Keratinocyte (primary cell): ENCODE results near the gene GMCL1. TPM values are rescaled to one million over a fixed set of nuclear protein-coding genes. Genes with fewer than 3 reads are reported as not detected.

Experiments
- DNase-seq: peaks from one replicate; pipeline ENCODE4 v3.0.0-alpha.2; 2011; ENCODE audit warnings: low read depth, missing footprints, low spot score
- FAIRE-seq: peaks from 2 replicates; lab custom pipeline; 2011; peaks lifted over from hg19 to GRCh38; lab: Jason Lieb, UNC
- H2AFZ ChIP-seq: 2 replicates; pipeline ENCODE4 v1.6.0; 2012; ENCODE audit warnings: low read length, control low read depth, inconsistent platforms; ENCODE audit not compliant: control insufficient read depth
- H3K27ac ChIP-seq: 2 replicates; pipeline ENCODE4 v1.5.1; 2011; ENCODE audit warnings: low read length; ENCODE audit not compliant: control insufficient read depth, insufficient read depth
- H3K27me3 ChIP-seq: 3 replicates; pipeline ENCODE4 v1.6.0; 2011; ENCODE audit warnings: low read length; ENCODE audit not compliant: control insufficient read depth, insufficient read depth; ENCODE audit errors: extremely low read depth
- H3K36me3 ChIP-seq, 2 experiments: 2 replicates in 1 of 2; 3 replicates in 1 of 2; pipeline ENCODE4 v1.5.1; 2011; ENCODE audit warnings: low read length in 2 of 2, mild to moderate bottlenecking in 1 of 2; ENCODE audit not compliant: control insufficient read depth in 2 of 2, insufficient read depth in 2 of 2; ENCODE audit errors: extremely low read depth in 1 of 2
- H3K4me1 ChIP-seq: 3 replicates; pipeline ENCODE4 v1.5.1; 2011; ENCODE audit warnings: low read length; ENCODE audit not compliant: control insufficient read depth, insufficient read depth; ENCODE audit errors: extremely low read depth
- H3K4me2 ChIP-seq: 3 replicates; pipeline ENCODE4 v1.6.0; 2011; ENCODE audit warnings: low read depth, low read length; ENCODE audit not compliant: control insufficient read depth, insufficient read depth; ENCODE audit errors: extremely low read depth
- H3K4me3 ChIP-seq, 3 experiments: fragments of 200-600 bp in 1 of 3; sonication (generic) in 1 of 3; 2 replicates in 2 of 3; 3 replicates in 1 of 3; pipeline ENCODE4 v1.5.1; 2011 to 2016; ENCODE audit warnings: low read length in 3 of 3, mild to moderate bottlenecking in 3 of 3, control low read depth in 2 of 3, inconsistent platforms in 1 of 3, low read depth in 1 of 3, mixed read lengths in 1 of 3, mixed run types in 1 of 3, moderate library complexity in 1 of 3; ENCODE audit not compliant: control insufficient read depth in 2 of 3, insufficient read depth in 2 of 3; ENCODE audit errors: extremely low read depth in 1 of 3
- H3K79me2 ChIP-seq: 2 replicates; pipeline ENCODE4 v1.6.0; 2012; ENCODE audit warnings: low read length; ENCODE audit not compliant: control insufficient read depth, insufficient read depth
- H3K9ac ChIP-seq: 3 replicates; pipeline ENCODE4 v1.6.0; 2011; ENCODE audit warnings: low read length; ENCODE audit not compliant: control insufficient read depth, insufficient read depth; ENCODE audit errors: extremely low read depth
- H3K9me1 ChIP-seq: 3 replicates; pipeline ENCODE4 v1.6.0; 2011; ENCODE audit warnings: low read length; ENCODE audit not compliant: control insufficient read depth, insufficient read depth; ENCODE audit errors: extremely low read depth
- H3K9me3 ChIP-seq: 2 replicates; pipeline ENCODE4 v1.5.1; 2012; ENCODE audit warnings: low read depth, low read length; ENCODE audit not compliant: control insufficient read depth
- H4K20me1 ChIP-seq: 3 replicates; pipeline ENCODE4 v1.6.0; 2011; ENCODE audit warnings: low read length; ENCODE audit not compliant: control insufficient read depth, insufficient read depth; ENCODE audit errors: extremely low read depth
- EZH2 ChIP-seq: IDR thresholded peaks from one replicate; pipeline ENCODE4 v1.6.1; 2012; ENCODE audit warnings: inconsistent platforms, mild to moderate bottlenecking, low read length, moderate library complexity
- dilution Hi-C: fragments of 300-500 bp; cut with MboI; formaldehyde crosslinking; loops from one replicate; pipeline ENCODE4 v1.7.0; 2020; ENCODE audit warnings: low sequenced_read_pairs; ENCODE audit not compliant: extremely low pct_ligation_motif_present
- polyA plus RNA-seq, 5 experiments: library from polyadenylated mRNA; depleted of rRNA in 3 of 5; stranded (reverse) in 3 of 5; stranded (forward) in 1 of 5; unstranded in 1 of 5; fragments of >200 nt; gene quantifications; 1 replicate in 1 of 5; 2 replicates in 3 of 5; 3 replicates in 1 of 5; pipeline versions ENCODE4 v1.2.1 to v1.2.3, GENCODE V29; 2011 to 2012; ENCODE audit warnings: missing spikeins in 2 of 5, low read depth in 1 of 5, low replicate concordance in 1 of 5
- TF ChIP-seq, protein P1 (sequence below), 3 experiments: IDR thresholded peaks in 1 of 3; conservative IDR thresholded peaks in 1 of 3; optimal IDR thresholded peaks in 1 of 3; 2 replicates in 2 of 3; 3 replicates in 1 of 3; pipeline versions ENCODE3 to v1.5.1; 2011; ENCODE audit warnings: low read length in 3 of 3, mild to moderate bottlenecking in 3 of 3, moderate library complexity in 2 of 3, control low read depth in 1 of 3, inconsistent platforms in 1 of 3; ENCODE audit not compliant: insufficient read depth in 2 of 3; ENCODE audit errors: extremely low read depth in 1 of 3

GMCL1 gene
- polyA plus RNA-seq, 1 donor (not counting 4 experiments of a cell fraction or from before 2014, with no cell fraction given): 7.5 TPM

DNA sequence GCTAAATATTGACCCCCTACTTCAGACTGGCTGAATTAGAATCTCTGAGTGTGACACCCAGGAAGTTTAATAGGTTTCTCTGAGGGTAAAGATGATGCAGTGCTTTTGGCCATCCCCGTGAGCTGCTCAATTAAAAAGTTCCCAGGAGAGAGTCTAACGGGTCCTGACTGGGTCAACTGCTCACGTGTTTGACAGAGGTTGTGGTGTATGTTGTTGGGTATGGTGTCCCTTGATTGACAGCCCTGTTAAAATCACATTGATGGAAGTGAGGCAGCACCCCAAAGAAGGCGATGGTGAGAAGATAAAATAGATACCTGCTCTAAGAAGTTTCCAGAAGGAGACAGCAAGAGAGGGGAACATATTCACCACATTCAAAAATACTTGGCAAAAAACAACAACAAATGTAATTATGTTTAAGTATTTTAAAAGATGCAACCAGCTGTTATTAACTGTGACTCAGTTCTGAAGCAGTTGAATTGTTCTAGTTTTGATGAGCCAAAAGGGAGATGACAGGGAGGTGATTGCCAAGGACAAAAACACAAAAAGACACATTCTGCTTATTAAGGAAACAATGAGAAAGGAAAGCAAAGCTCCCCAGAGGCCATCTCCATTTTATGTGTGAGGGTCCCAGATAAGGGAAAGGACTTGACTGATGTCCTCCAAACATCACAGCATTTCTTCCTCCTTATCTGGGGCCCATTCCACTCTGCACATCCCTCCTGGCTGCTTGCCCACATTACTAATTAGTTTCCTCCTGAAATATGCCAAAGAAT lies 11.5 kb upstream of the GMCL1 start:
- Histone ChIP-seq H3K36me3 (peaks cover 24% of the 10 kb centered on the region in 2 experiments), H3K4me3 (no peak overlapping the region), H3K9me1 (no peaks in the 10 kb centered on the region), H3K27me3 (no peaks in the 10 kb centered on the region), H3K9ac (no peak overlapping the region), H2AFZ (no peak overlapping the region), H3K4me2 (no peak overlapping the region), H3K9me3 (no peaks in the 10 kb centered on the region), H3K79me2 (no peaks in the 10 kb centered on the region), H4K20me1 (no peaks in the 10 kb centered on the region), H3K27ac (no peak overlapping the region), H3K4me1 (no peaks in the 10 kb centered on the region)
- FAIRE-seq (no peak), DNase-seq (no peak)
- dilution Hi-C loops: no loop called here
- no peak for TF ChIP-seq EZH2
- TF ChIP-seq, protein P1, sequence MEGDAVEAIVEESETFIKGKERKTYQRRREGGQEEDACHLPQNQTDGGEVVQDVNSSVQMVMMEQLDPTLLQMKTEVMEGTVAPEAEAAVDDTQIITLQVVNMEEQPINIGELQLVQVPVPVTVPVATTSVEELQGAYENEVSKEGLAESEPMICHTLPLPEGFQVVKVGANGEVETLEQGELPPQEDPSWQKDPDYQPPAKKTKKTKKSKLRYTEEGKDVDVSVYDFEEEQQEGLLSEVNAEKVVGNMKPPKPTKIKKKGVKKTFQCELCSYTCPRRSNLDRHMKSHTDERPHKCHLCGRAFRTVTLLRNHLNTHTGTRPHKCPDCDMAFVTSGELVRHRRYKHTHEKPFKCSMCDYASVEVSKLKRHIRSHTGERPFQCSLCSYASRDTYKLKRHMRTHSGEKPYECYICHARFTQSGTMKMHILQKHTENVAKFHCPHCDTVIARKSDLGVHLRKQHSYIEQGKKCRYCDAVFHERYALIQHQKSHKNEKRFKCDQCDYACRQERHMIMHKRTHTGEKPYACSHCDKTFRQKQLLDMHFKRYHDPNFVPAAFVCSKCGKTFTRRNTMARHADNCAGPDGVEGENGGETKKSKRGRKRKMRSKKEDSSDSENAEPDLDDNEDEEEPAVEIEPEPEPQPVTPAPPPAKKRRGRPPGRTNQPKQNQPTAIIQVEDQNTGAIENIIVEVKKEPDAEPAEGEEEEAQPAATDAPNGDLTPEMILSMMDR (optimal IDR thresholded peaks at IDR 0.05 in 1 of 3, IDR thresholded peaks at IDR 0.05 in 1 of 3, conservative IDR thresholded peaks at IDR 0.05 in 1 of 3; ENCODE audit: extremely low read depth in 1 of 3, insufficient read depth in 2 of 3, low read length in 3 of 3): no peak

DNA sequence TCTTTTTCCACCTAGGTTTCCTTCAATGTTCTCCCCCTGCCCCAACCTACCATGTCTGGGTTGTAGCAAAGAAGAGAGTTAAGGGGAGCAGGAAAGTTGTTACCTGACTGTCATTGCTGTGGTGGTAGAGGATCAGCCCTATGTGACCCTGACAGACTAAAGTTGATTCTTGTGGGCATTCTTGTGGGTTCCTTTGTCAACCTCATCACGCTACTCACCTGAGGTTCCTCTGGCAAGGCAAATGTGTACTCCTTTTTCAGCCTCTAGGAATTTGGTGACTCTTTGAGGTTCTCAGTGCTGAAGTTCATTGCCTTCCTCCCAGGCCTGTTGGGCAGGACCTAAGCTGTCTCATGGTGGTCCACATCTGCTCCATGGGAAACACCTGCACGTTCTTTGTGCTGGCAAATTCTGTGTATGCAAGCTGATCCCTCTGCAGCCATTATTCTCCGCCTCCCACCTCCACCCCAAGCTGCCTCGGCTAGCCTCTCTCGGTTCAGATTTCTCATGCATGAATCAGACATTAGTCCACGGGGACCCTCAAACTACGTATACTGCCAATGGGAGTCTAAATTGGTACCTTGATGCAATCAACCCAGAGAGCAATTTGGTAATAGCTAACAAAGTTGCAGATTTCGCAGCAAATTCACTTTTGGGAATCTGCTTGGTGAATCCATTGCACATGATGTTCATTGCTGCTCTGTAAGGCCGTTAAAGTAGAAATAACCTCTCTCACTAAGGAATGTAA lies 1.5 kb upstream of the GMCL1 start:
- Histone ChIP-seq H3K4me2 (peak overlapping the region; percentile 96), H3K4me1 (peaks cover 15% of the 10 kb centered on the region), H4K20me1 (no peaks in the 10 kb centered on the region), H3K27ac (no peak overlapping the region), H3K27me3 (no peaks in the 10 kb centered on the region), H3K9ac (no peak overlapping the region), H3K36me3 (no peaks in the 10 kb centered on the region), H3K9me1 (no peaks in the 10 kb centered on the region), H3K9me3 (no peaks in the 10 kb centered on the region), H3K79me2 (peaks cover 18% of the 10 kb centered on the region), H3K4me3 (no peak overlapping the region), H2AFZ (no peak overlapping the region)
- DNase-seq: no peak
- dilution Hi-C loops: no loop called here
- no peak for FAIRE-seq
- TF ChIP-seq EZH2: no peak
- TF ChIP-seq, protein P1 (optimal IDR thresholded peaks at IDR 0.05 in 1 of 3, IDR thresholded peaks at IDR 0.05 in 1 of 3, conservative IDR thresholded peaks at IDR 0.05 in 1 of 3; ENCODE audit: extremely low read depth in 1 of 3, insufficient read depth in 2 of 3, low read length in 3 of 3): no peak
